ENCODE results near the gene MAN2B2.
"Not testable (repeated sequence)": the region's sequence is repeated elsewhere in the genome, so short reads cannot be mapped to it uniquely, and the experiment has no call there.

Gene MAN2B2

GRCh38 chr4:6619116-6619465, 44.1 kb downstream of the MAN2B2 start:
- no peak for DNase-seq

DNA sequence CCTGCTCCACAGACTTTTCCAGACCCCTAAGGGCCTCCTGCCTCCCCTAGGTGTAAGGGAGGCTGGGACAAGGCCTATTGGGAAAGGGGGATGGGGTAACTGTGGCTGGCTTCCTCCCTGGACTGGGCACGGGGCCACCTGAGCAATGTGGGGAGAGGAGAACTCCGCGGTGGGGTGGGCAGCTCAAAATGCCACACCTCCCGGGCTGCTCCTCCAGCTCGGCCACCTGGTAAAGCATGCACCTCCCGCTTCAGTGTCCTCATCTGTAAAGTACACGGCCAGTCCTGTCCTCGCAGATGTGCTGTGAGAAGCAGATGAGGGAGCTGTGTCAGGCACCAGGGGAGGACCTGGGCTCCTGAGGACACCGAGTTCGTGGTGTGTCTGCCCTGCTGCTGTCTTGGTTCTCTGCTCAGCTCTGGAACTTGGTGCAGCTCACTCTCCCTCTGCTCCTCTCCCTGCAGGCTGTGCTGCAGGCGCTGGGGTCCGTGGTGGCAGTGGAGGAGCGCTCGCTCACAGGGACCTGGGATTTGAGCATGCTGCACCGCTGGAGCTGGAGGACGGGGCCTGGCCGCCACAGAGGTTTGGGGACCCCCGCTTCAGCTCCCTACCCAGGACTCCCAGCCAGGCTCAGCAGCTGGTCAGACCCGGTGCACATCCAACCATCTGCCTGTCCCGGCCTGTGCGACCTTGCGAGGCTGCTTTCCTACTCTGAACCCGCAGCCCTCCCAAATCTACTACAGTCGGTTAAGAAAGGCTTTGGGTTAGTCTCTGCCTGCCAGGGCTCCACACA, 44.7 kb downstream of the MAN2B2 start:
- no peak for DNase-seq

- DNase-seq: no peak
Measured at GRCh38 chr4:6620296-6620695, 45.3 kb downstream of the MAN2B2 start.

GRCh38 chr4:6620891-6621555, 46.0 kb downstream of the MAN2B2 start:
- no peak for DNase-seq

GRCh38 chr4:6621556-6621927, 46.6 kb downstream of the MAN2B2 start:
- no peak for DNase-seq

- DNase-seq: no peak
Measured at GRCh38 chr4:6622744-6623143, 47.8 kb downstream of the MAN2B2 start.

- DNase-seq: peak in 1 of 2 experiments; percentile 36
Measured at GRCh38 chr4:6625256-6625655, 50.3 kb downstream of the MAN2B2 start.

- no peak for DNase-seq
Measured at GRCh38 chr4:6626066-6626465, 51.1 kb downstream of the MAN2B2 start.

- DNase-seq: no peak
Measured at GRCh38 chr4:6627832-6628231, 52.8 kb downstream of the MAN2B2 start.

DNA sequence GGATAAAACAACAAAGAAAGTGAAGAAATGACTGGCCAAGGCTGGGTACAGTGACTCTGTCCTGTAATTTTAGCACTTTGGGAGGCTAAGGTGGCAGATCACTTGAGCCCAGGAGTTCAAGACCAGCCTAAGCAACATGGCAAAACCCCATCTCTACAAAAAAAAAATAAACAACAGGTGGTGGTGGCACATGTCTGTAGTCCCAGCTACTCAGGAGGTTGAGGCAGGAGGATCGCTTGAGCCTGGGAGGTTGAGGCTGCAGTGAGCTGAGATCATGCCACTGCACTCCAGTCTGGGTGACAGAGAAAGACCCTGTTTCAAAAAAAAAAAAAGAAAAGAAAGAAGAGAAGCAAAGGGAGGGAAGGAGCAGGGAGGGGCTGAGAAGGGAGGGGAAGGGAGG, 53.5 kb downstream of the MAN2B2 start:
- DNase-seq: not testable (repeated sequence)

GRCh38 chr4:6632125-6632524, 57.1 kb downstream of the MAN2B2 start:
- DNase-seq: no peak

GRCh38 chr4:6633091-6633906, 58.3 kb downstream of the MAN2B2 start:
- peak; percentile 68 to 86 for DNase-seq

GRCh38 chr4:6634746-6635145, 59.8 kb downstream of the MAN2B2 start:
- no peak for DNase-seq

- DNase-seq: no peak
Measured at GRCh38 chr4:6639137-6639680, 64.2 kb downstream of the MAN2B2 start.

- DNase-seq: peak; percentile 96 to 97
Measured at GRCh38 chr4:6640292-6641163, 65.5 kb downstream of the MAN2B2 start, which contains the start of gene MRFAP1. MRFAP1 (plus strand) TSS chr4:6640685; CDS start chr4:6640863, 178 bp downstream.

- peak; percentile 12 to 45 for DNase-seq
Measured at GRCh38 chr4:6641164-6641970, 66.4 kb downstream of the MAN2B2 start.

DNA sequence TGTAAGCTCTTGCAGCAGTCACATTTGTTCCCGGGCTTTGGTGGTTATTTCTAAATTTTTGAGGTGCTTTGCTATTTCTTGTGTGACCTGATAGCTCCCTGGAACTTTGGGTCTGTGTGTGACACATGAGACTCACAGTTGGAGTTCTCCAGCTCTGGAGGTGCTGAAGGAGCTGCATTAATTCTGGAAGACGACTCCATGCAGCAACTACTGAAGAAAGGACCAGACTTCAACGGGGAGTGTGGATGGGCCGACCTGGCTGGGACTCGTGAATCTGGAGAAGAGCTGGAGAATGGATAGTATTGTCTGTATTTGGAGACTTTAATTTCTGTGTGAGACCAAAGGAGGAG, 67.0 kb downstream of the MAN2B2 start:
- DNase-seq: no peak

- DNase-seq: no peak
Measured at GRCh38 chr4:6643141-6643847, 68.3 kb downstream of the MAN2B2 start.

- DNase-seq: no peak
Measured at GRCh38 chr4:6644792-6645530, 70.0 kb downstream of the MAN2B2 start.

DNA sequence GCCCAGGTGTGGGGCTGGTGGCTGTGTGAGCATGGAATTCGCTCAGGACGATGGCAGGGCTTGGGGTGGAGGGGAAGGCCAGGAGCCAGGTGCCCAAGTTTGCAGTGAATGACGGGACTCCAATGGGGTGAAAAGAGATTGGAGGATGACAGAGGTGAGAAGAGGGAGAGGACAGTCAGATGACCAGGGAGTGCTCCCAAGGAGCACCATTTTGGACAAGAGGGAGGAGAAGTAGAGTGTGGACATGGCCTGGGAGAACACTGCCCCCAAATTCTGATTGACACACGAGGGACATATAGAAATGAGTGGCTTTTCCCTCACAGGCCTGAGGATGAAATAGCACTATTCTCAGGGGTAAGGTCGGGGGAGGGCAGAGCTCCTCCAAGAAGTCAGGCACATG, 72.2 kb downstream of the MAN2B2 start:
- DNase-seq: no peak
